Measurements from ENCODE around the gene DLG3.
"Not testable (repeated sequence)": the region's sequence is repeated elsewhere in the genome, so short reads cannot be mapped to it uniquely, and the experiment has no call there.

DLG3 gene

DNA sequence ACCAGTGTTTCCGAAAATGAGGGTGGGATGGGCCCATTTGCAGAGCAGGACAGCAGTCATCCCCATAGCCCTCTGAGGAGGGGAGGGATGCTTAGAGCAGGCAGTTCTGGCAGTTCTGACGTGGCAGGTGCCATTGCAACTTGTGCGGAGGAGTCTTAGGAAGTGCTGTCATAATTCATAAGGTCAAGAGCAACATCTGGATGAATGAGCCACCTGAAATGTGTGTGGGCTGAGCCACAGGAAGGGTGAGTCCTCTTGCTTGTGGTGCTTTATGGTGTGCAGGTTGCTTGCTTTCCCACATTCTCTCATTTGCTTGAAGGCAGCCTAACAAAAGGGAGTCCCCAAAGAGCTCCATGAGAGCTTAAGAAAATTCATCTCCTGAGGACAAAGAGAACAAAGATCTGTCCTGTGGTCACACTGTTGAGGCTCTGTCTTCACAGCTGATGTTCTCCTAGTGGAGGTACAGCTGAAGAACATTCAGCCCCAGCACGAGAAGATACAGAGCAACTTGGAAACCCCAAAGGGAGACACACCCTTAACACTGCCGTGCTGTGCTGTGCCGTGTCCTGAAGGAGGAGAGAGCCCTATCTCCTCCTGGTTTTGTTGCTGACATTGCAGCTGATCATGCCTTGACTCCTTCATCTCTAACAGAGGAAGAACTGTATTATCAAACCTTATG, 60.3 kb downstream of the DLG3 start:
- TF ChIP-seq, protein P1, sequence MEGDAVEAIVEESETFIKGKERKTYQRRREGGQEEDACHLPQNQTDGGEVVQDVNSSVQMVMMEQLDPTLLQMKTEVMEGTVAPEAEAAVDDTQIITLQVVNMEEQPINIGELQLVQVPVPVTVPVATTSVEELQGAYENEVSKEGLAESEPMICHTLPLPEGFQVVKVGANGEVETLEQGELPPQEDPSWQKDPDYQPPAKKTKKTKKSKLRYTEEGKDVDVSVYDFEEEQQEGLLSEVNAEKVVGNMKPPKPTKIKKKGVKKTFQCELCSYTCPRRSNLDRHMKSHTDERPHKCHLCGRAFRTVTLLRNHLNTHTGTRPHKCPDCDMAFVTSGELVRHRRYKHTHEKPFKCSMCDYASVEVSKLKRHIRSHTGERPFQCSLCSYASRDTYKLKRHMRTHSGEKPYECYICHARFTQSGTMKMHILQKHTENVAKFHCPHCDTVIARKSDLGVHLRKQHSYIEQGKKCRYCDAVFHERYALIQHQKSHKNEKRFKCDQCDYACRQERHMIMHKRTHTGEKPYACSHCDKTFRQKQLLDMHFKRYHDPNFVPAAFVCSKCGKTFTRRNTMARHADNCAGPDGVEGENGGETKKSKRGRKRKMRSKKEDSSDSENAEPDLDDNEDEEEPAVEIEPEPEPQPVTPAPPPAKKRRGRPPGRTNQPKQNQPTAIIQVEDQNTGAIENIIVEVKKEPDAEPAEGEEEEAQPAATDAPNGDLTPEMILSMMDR (IDR thresholded peaks at IDR 0.05): no peak
- H3K9me3 ChIP-seq: no peaks in the 10 kb centered on the region
- H3K4me1 ChIP-seq (ENCODE audit: control insufficient read depth in 1 of 2, insufficient read depth in 1 of 2, low read depth in 1 of 2, low read length in 1 of 2): no peaks in the 10 kb centered on the region
- H3K27me3 ChIP-seq: no peaks in the 10 kb centered on the region
- no peak overlapping the region for H3K27ac ChIP-seq
- no peaks in the 10 kb centered on the region for H3K36me3 ChIP-seq
- H3K4me3 ChIP-seq (ENCODE audit: low read depth in 1 of 2, low read length in 1 of 2): no peak overlapping the region

DNA sequence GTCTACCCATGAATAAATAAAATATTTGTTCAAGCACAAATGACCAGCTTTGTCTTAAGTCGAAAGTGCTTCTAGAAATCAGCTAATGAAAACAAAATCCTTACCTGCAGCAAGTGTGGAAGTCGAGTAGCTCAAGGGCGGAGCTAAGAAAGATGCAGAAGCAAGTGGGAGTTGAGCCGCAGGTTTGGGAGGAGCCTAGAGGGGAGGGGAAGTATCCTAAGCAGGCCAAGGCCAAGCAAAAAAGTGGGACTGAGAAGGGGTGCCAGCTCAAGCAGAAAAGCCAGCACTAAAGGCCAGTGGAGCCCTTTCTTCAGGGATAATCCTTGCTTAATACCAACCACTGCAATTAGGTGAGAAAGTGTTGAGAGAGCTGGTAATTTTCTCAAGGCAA, 60.8 kb downstream of the DLG3 start:
- TF ChIP-seq, protein P1 (IDR thresholded peaks at IDR 0.05): no peak
- Histone ChIP-seq H3K4me3 (ENCODE audit: low read depth in 1 of 2, low read length in 1 of 2) (no peak overlapping the region), H3K36me3 (no peaks in the 10 kb centered on the region), H3K9me3 (no peaks in the 10 kb centered on the region), H3K27ac (no peak overlapping the region), H3K4me1 (ENCODE audit: control insufficient read depth in 1 of 2, insufficient read depth in 1 of 2, low read depth in 1 of 2, low read length in 1 of 2) (no peaks in the 10 kb centered on the region), H3K27me3 (no peaks in the 10 kb centered on the region)

DNA sequence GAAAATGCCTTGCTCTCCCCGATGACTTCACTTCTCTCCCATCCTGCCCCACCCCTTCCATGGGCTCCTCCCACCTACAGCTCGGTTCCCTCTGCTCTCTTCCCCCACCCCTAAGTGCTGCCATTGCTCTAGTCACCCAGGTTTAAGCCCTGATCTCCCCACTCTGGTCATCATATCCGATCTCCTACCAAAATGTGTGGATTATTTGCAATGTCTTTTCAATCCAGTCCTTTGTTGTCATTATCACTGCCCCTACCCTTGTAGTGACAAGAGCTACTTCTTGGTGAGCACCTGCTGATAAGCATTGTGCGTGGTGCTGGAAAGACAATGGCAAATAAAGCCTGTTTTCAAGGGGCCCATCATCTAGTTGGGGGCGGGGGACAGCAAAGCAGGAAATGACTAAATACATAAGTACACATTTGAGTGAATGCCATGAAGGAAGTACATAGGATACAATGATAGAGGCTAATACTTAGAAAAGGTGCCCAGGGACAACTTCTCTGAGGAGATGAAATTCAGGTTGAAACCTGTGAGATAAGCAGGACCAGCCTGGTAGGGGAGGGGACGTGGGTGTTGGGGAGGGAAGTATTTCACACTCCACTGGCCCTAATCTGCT, 63.8 kb downstream of the DLG3 start:
- Histone ChIP-seq H3K9me3 (no peaks in the 10 kb centered on the region), H3K36me3 (no peaks in the 10 kb centered on the region), H3K4me1 (ENCODE audit: control insufficient read depth in 1 of 2, insufficient read depth in 1 of 2, low read depth in 1 of 2, low read length in 1 of 2) (no peaks in the 10 kb centered on the region), H3K27ac (no peak overlapping the region), H3K4me3 (ENCODE audit: low read depth in 1 of 2, low read length in 1 of 2) (no peak overlapping the region), H3K27me3 (no peaks in the 10 kb centered on the region)
- TF ChIP-seq, protein P1 (IDR thresholded peaks at IDR 0.05): no peak

DNA sequence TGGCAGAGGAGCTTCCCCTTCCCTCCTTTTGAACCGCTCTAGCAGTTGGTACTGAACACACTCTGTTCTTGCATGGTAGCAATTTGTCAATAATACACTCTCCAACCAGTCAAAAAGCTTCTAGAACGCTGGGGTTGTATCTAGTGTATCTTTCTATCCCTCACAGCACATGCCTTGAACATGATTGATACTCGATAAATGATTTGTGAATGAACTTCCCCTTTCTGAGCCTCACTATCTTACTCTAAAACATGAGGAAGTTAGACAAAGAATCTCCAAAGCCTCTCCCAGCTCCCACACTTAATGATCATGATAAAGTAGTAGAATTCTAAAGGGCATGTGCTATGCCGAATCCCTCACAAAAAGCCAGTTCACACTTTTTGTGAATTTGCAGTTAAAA, 64.4 kb downstream of the DLG3 start:
- TF ChIP-seq, protein P1 (IDR thresholded peaks at IDR 0.05): no peak
- Histone ChIP-seq H3K27ac (no peak overlapping the region), H3K36me3 (no peaks in the 10 kb centered on the region), H3K4me1 (ENCODE audit: control insufficient read depth in 1 of 2, insufficient read depth in 1 of 2, low read depth in 1 of 2, low read length in 1 of 2) (no peaks in the 10 kb centered on the region), H3K27me3 (no peaks in the 10 kb centered on the region), H3K4me3 (ENCODE audit: low read depth in 1 of 2, low read length in 1 of 2) (no peak overlapping the region), H3K9me3 (no peaks in the 10 kb centered on the region)

DNA sequence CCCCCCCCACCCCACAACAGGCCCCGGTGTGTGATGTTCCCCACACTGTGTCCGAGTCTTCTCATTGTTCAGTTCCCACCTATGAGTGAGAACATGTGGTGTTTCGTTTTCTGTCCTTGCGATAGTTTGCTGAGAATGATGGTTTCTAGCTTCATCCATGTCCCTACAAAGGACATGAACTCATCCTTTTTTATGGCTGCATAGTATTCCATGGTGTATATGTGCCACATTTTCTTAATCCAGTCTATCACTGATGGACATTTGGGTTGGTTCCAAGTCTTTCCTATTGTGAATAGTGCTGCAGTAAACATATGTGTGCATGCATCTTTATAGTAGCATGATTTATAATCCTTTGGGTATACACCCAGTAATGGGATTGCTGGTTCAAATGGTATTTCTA, 70.6 kb downstream of the DLG3 start:
- not testable (repeated sequence) for H3K9me3 ChIP-seq; H3K4me3 ChIP-seq (ENCODE audit: low read depth in 1 of 2, low read length in 1 of 2); H3K4me1 ChIP-seq (ENCODE audit: control insufficient read depth in 1 of 2, insufficient read depth in 1 of 2, low read depth in 1 of 2, low read length in 1 of 2); H3K27ac ChIP-seq; H3K27me3 ChIP-seq; H3K36me3 ChIP-seq

DNA sequence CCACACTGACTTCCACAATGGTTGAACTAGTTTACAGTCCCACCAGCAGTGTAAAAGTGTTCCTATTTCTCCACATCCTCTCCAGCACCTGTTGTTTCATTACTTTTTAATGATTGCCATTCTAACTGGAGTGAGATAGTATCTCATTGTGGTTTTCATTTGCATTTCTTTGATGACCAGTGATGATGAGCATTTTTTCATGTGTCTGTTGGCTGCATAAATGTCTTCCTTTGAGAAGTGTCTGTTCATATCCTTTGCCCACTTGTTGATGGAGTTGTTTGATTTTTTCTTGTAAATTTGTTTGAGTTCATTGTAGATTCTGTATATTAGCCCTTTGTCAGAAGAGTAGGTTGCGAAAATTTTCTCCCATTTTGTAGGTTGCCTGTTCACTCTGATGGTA, 71.1 kb downstream of the DLG3 start:
- H3K27me3 ChIP-seq; H3K4me3 ChIP-seq (ENCODE audit: low read depth in 1 of 2, low read length in 1 of 2); H3K4me1 ChIP-seq (ENCODE audit: control insufficient read depth in 1 of 2, insufficient read depth in 1 of 2, low read depth in 1 of 2, low read length in 1 of 2); H3K27ac ChIP-seq; H3K9me3 ChIP-seq; H3K36me3 ChIP-seq: not testable (repeated sequence)

Measured in neutrophil (primary cell).